ENCODE measurements around the gene DYSF.

DNA sequence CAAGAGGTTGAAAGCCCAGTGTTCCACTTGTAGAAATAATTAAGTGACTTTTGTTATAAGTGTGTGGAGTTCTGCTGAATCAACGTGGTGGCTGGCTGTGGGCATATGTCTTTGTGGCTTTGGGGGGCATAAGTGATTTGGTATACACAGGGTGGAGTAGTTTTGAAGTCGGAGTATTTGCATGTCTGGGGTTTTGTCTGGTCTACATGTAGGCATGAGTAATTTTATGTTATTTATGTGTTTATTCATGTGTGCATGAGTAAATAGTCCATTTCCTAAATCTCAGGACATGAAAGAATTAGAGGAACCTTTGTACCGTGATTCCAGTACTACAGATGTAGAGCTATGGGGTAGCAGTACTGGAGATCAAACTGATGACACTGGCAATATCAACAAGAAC is 179.7 kb downstream of the DYSF start:
- TF ChIP-seq EZH2 (IDR thresholded peaks at IDR 0.05) (no peak), POLR2AphosphoS5 (IDR thresholded peaks at IDR 0.05; ENCODE audit: borderline replicate concordance, low read depth, low read length) (no peak)

Measured in SK-N-MC (cell line).